ENCODE measurements around the gene PCDHGA10. TPM values are rescaled to one million over a fixed set of nuclear protein-coding genes. Genes with fewer than 3 reads are reported as not detected.
"Not testable (repeated sequence)": the region's sequence is repeated elsewhere in the genome, so short reads cannot be mapped to it uniquely, and the experiment has no call there.

Gene PCDHGA10
- total RNA-seq, 2 donors from 2014 or later, result 6.7 to 11.1 TPM

GRCh38 chr5:141403387-141403786 is 9.4 kb upstream of the PCDHGA10 start:
- TF ChIP-seq POLR2AphosphoS5 (IDR thresholded peaks at IDR 0.05) (no peak), CTCF (IDR thresholded peaks at IDR 0.05) (no peak), POLR2A (IDR thresholded peaks at IDR 0.05) (no peak)
- H3K27me3 ChIP-seq (replicated peaks; ENCODE audit: insufficient read depth), result no peaks in the 10 kb centered on the region
- intact Hi-C loops (cut with DNase I), result no loop called here
- H3K9me3 ChIP-seq, result peaks cover 10% of the 10 kb centered on the region
- H3K36me3 ChIP-seq, result no peaks in the 10 kb centered on the region
- no peak overlapping the region for H3K4me3 ChIP-seq
- H3K27ac ChIP-seq, result no peak overlapping the region
- no peaks in the 10 kb centered on the region for H3K4me1 ChIP-seq (replicated peaks)
- 22% methylated on average over 22 of the region's 22 CpGs for WGBS
- DNase-seq (ENCODE audit: low spot score), result no peak

- 11% methylated on average over 44 of the region's 51 CpGs for whole genome bisulfite sequencing
- H3K9me3 ChIP-seq, result not testable (repeated sequence)
Observed at GRCh38 chr5:141407790-141408505, 4.8 kb upstream of the PCDHGA10 start, which contains the start of gene PCDHGB6. Gene PCDHGB6 (plus strand): TSS chr5:141408021. CDS start chr5:141408203, 182 bp downstream.

GRCh38 chr5:141409598-141410306 is 3.0 kb upstream of the PCDHGA10 start:
- H3K9me3 ChIP-seq, result no peaks in the 10 kb centered on the region
- 23% methylated on average over 64 of the region's 64 CpGs for WGBS
- no peaks in the 10 kb centered on the region for H3K36me3 ChIP-seq
- H3K27ac ChIP-seq, result no peak overlapping the region
- peaks cover 2% of the 10 kb centered on the region for H3K27me3 ChIP-seq (replicated peaks; ENCODE audit: insufficient read depth)
- H3K4me3 ChIP-seq, result no peak overlapping the region
- no peaks in the 10 kb centered on the region for H3K4me1 ChIP-seq (replicated peaks)
- intact Hi-C loops (cut with DNase I), result loop anchor here (10.0 kb wide), 1 partner anchor 115 kb away; no protein-coding TSS in a partner anchor
- no peak for TF ChIP-seq CTCF (IDR thresholded peaks at IDR 0.05)
- no peak for TF ChIP-seq POLR2A (IDR thresholded peaks at IDR 0.05)
- TF ChIP-seq POLR2AphosphoS5 (IDR thresholded peaks at IDR 0.05), result no peak
- DNase-seq (ENCODE audit: low spot score), result no peak

More at GRCh38 chr5:141407790-141408505, 4.8 kb upstream of the PCDHGA10 start, which contains the start of gene PCDHGB6:
- intact Hi-C loops (cut with DNase I); H3K27ac ChIP-seq; H3K36me3 ChIP-seq; H3K4me1 ChIP-seq (replicated peaks); H3K27me3 ChIP-seq (replicated peaks; ENCODE audit: insufficient read depth); DNase-seq (ENCODE audit: low spot score): not testable (repeated sequence)
- peak in 3 of 4 experiments; percentile 32 to 59 (median 59) for TF ChIP-seq CTCF (IDR thresholded peaks at IDR 0.05)
- H3K4me3 ChIP-seq, result peak within 1 kb of the TSS in 1 of 2 donors; percentile 14

- Histone ChIP-seq H3K27ac (no peak overlapping the region), H3K4me3 (no peak overlapping the region), H3K4me1 (replicated peaks) (no peaks in the 10 kb centered on the region), H3K9me3 (no peaks in the 10 kb centered on the region), H3K36me3 (no peaks in the 10 kb centered on the region), H3K27me3 (replicated peaks; ENCODE audit: insufficient read depth) (peaks cover 2% of the 10 kb centered on the region)
- WGBS, result 56% methylated on average over 3 of the region's 3 CpGs
- DNase-seq (ENCODE audit: low spot score), result no peak
- TF ChIP-seq CTCF (IDR thresholded peaks at IDR 0.05), result no peak
- intact Hi-C loops (cut with DNase I), result loop anchor here (10.0 kb wide), 1 partner anchor 113 kb away; no protein-coding TSS in a partner anchor
Observed at GRCh38 chr5:141411575-141411974, 1.2 kb upstream of the PCDHGA10 start.
